Transverse colon (tissue), 4 donors: ENCODE results near the gene WWP2.

Experiments used
- EP300 ChIP-seq: sonication (generic); formaldehyde crosslinking; IDR thresholded peaks from one replicate; pipeline ENCODE4 v1.6.1; 2017; ENCODE audit warnings: antibody characterized with exemption, low read depth
- POLR2A ChIP-seq: fragments of 450-650 bp; IDR thresholded peaks from one replicate; pipeline ENCODE4 v1.6.1; 2016; ENCODE audit warnings: antibody characterized with exemption, mild to moderate bottlenecking, moderate library complexity
- POLR2AphosphoS5 ChIP-seq, 3 donors: sonication (generic); formaldehyde crosslinking; IDR thresholded peaks; one replicate each; pipeline ENCODE4 v1.6.1; 2016; ENCODE audit warnings: antibody characterized with exemption in 3 of 3
- TF ChIP-seq, protein P1 (sequence below), 5 experiments: fragments of 200-600 bp in 3 of 5; fragments of 450-650 bp in 2 of 5; sonication (generic) in 3 of 5; IDR thresholded peaks; 1 replicate in 2 of 5; 2 replicates in 3 of 5; pipeline ENCODE4 v1.5.1; 2016 to 2017; ENCODE audit warnings: antibody characterized with exemption in 5 of 5, inconsistent platforms in 3 of 5, mild to moderate bottlenecking in 2 of 5, moderate library complexity in 1 of 5

DNA sequence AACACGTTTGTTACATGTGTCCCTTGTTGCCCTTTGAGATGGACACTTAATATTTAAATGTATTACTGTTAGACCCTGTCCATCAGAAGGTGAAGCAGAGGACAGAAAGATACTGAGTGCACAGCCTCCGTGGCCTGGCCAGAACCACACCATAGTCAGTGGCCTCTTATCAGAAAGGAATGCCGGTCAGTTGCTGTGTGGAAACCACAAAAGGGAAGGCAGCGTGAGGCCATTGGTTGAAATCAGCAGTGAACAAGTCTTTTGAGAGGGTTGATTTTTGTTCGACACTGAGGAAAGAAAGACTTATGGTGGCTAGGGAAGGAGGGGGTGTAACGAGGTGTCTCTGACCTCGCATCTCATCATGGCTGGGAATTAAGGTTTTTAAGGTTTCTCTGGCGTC, 103.6 kb downstream of the WWP2 start:
- TF ChIP-seq POLR2A (no peak), POLR2AphosphoS5 (IDR thresholded peaks at IDR 0.05) (no peak), EP300 (no peak)
- TF ChIP-seq, protein P1, sequence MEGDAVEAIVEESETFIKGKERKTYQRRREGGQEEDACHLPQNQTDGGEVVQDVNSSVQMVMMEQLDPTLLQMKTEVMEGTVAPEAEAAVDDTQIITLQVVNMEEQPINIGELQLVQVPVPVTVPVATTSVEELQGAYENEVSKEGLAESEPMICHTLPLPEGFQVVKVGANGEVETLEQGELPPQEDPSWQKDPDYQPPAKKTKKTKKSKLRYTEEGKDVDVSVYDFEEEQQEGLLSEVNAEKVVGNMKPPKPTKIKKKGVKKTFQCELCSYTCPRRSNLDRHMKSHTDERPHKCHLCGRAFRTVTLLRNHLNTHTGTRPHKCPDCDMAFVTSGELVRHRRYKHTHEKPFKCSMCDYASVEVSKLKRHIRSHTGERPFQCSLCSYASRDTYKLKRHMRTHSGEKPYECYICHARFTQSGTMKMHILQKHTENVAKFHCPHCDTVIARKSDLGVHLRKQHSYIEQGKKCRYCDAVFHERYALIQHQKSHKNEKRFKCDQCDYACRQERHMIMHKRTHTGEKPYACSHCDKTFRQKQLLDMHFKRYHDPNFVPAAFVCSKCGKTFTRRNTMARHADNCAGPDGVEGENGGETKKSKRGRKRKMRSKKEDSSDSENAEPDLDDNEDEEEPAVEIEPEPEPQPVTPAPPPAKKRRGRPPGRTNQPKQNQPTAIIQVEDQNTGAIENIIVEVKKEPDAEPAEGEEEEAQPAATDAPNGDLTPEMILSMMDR (IDR thresholded peaks at IDR 0.05) = no peak
